GM19463 (cell line): ENCODE measurements around the gene UTP20.
"Not testable (repeated sequence)": the region's sequence is repeated elsewhere in the genome, so short reads cannot be mapped to it uniquely, and the experiment has no call there.

Source experiments
- ATAC-seq: cut with Tn5 transposase; IDR thresholded peaks from one replicate; pipeline ENCODE4 v1.9.1; 2021; ENCODE audit warnings: mild to moderate bottlenecking, moderate library complexity; ENCODE audit not compliant: unreplicated experiment

Gene UTP20

DNA sequence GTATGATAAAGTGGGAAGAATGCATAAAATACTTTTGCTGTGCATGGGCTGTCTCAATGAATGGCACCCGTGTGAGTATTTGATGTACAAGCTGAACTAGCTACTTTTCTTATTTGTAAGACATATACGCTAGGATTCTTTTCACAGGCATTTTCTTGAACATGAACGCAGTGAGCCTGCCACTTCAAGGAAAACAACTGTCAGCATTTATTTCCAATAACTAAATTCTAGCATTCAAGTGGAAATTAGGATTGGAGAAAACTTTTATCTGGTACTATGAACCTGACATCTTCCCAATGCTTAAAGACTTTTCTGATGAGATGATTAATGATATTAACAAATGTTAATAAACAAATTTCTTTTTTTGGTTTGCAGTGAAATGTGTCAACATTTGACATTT, 45.7 kb downstream of the UTP20 start:
- ATAC-seq, result no peak

DNA sequence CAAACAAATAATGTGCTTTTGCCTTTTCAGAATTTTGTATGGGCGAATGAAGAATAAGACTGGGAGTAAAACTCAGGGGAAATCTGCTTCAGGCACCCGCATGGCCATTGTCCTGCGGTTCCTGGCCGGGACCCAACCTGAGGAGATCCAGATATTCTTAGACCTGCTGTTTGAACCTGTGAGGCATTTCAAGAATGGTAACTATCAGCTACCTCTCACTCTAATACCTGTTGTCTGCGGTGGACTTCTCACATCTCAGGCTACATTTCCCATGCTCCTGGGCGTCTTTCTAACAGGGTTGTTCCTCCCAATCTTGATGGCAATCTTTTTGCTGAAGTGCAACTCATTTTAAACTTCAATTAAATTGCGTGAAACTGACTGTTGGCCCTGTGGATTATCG, 47.1 kb downstream of the UTP20 start:
- no peak for ATAC-seq

DNA sequence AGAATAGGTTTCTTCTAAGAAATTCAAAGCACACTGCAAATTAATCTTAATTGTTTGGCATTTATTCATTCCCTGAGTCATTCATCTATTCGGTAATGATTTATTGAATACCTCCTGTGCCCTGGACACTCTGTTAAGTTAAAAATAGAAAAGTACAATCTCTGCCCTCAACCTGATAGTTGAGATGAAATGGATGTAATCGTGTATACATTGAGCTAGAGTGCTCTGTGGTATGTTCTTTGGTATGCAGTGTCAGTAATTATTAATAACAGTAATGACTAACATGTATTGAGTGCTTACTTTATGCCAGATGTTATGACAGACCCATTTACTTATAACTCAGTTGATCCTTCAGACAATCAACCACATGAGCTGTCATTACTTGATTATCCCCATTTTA, 47.6 kb downstream of the UTP20 start:
- no peak for ATAC-seq

DNA sequence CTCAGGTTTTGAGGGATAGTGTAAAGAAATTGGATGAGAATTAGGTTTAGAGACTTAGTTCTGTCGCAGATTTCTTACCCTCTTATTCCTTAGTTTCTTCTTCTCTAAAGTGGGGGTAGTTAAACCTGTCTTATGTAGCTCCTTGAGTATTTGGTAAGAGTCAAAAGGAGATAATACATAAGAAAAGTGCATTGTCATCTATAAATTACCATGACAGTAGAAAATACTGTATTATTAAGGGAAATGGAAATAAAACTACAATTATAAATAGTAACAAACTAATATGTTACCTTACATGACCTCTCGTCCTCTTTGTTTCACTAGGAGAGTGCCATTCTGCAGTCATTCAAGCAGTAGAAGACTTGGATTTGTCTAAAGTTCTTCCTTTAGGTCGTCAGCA, 49.0 kb downstream of the UTP20 start:
- ATAC-seq, result no peak

DNA sequence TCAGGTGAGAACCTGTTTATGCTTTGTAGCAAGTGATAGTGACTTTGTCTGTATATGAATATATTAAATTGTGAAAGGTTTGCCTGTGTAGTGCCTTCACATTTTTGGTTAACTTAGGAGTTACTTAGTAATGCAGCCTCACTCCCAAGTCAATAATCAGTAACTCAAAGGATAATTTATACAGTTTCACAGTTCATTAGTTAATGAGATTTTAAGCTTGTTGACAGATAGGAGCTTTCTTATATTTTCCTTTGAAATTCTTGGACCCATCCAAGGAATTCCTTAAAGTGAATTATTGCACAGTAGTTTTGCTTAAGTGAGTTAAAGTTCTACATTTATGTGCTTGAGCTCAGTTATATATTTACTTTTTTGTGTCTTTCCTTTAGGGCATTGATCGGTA, 50.7 kb downstream of the UTP20 start:
- no peak for ATAC-seq

DNA sequence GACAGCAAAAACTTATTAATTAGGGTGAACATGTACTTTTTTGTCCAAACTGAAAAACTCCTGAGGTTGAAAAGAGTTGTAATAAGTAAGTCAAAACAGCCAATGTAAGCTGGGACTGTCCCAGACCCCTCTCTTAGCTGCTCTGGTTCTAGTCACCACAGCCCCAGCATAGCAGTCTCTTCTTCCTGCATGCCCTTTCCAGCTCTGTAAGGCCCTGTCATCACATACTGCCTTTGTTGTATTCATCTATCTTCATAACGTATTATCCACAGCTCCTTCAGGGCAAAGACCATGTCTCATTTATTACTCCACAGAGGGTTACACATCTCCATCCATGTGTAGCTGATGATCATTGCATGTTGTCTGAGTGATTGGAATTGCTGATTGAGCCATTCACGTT, 56.5 kb downstream of the UTP20 start:
- ATAC-seq, result no peak

DNA sequence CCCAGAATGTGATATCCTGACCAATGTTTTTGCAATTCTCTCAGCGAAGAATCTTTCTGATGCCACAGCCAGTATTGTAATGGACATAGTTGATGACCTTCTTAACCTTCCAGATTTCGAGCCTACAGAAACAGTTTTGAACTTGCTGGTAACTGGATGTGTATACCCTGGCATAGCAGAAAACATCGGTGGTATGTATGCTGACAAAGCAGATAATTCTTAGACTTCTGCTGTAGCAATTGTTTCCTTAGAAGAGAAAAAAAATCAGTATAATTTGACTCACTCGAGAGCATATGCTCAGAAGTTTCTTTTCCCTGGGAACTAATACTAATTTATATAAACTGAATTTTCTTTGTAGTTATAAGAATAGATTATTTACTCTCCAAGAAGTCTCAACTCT, 58.2 kb downstream of the UTP20 start:
- no peak for ATAC-seq

DNA sequence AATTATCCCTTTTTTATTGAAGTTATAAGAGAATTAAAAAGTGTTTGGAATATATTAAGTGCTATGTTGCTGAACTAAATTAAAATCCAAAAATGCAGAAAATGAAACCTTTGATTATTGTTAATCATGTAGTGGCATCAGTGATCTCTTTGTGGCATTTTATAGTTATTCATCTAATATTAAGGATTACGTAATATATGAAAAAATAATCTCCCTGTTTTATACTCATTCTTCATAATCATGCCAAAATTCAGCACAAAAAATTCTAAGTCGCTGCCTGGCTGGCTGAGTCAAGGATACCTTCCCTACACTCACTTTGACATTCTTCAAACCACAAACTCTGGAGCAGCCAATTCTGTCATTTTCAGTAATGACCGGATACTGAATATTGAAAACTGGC, 64.0 kb downstream of the UTP20 start:
- no peak for ATAC-seq

DNA sequence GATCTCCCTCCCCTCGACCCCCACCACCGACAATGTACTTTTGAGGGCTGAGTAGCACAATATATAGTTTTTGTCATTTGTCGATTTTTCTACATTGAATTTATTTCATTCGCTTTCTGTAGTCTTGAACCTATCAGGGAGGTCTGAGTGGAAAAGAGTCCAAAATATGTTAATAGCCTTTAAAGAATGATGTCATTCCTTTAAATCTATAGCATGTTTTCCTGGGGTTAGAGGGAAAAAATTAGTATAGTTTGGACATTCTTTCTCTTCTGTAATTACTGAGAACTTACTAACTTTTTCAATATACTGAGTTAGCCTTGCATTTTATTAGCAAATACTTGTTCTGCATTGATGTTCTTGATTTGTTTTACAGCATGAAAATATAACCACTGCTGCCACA, 71.8 kb downstream of the UTP20 start:
- ATAC-seq, result no peak

DNA sequence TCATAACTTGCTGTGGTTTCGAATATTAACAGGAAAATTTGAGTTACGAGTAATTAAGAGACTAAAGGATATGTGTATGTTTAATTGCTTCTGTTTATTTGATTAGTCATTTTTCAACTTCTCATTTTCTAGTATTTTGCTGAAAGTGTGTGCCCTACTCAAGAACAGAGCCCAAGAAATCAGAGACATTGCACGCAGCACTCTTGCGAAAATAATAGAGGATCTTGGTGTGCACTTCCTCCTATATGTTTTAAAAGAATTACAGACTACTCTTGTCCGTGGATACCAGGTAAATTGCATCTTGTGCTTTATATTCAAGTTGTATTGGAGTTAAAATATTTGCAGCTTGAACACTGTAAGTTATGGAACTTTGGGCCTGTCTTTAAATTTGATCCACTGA, 76.9 kb downstream of the UTP20 start:
- ATAC-seq, result no peak

DNA sequence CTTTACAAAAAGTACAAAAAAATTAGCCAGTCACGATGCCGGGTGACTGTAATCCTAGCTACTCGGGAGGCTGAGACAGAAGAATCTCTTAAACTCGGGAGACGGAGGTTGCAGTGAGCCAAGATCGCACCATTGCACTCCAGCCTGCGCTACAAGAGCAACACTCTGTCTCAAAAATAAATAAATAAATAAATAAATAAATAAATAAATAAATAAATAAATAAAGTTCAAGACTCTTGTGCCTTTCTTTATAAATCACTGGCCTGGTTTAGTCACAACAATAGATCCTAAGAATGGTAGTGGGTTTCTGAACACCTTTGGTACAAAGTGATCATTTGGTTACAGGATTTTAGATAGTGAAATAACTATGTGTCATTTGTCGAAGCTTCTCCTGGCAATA, 81.5 kb downstream of the UTP20 start:
- ATAC-seq, result no peak

DNA sequence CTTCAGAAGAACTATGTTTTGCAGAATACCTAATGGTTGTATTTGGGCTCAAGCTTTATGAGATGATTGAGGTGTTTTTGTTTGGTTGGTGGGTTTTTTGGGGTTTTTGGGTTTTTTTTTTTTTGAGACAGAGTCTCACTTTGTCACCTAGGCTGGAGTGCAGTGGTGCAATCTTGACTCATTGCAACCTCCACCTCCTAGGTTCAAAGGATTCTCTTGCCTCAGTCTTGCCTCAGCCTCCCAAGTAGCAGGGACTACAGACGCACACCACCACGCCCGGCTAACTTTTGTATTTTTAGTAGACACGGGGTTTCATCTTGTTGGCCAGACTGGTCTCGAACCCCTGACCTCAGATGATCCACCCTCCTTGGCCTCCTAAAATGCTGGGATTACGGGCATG, 88.1 kb downstream of the UTP20 start:
- no peak for ATAC-seq

DNA sequence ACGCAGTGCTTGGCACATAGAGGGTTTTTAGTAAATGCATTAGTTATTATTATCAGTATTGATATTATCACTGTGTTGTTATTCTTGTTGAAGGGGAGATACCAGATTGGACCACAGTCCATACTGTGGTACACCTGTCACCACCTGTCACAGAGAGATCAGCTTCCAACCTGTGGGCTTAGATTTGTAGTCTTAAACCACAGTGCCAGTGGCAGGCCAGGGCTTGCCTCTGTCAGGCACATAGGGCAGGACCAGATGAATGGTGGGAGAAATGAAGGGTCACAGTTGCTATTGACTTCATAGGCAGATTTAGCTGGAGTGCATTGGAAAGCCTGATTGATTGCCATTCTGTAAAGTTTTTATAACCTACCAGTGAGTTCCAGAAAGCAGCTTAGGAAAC, 92.5 kb downstream of the UTP20 start:
- ATAC-seq, result no peak

DNA sequence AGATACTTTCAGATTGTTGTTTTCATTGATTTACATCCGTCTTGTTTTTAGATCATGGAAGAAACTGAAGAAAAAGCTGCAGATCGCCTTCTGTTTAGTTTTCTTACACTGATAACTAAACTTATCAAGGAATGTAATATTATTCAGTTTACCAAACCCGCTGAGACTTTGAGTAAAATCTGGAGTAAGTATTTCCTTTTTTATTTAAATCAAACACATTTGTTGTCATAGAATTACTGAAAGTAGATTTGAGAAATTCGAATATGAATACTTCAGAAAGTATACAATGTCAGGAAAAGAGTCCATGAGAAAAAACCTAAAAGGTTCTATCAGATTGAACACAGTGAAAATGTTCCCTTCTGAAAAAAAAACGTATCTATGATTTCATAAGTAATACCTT, 95.7 kb downstream of the UTP20 start:
- no peak for ATAC-seq

DNA sequence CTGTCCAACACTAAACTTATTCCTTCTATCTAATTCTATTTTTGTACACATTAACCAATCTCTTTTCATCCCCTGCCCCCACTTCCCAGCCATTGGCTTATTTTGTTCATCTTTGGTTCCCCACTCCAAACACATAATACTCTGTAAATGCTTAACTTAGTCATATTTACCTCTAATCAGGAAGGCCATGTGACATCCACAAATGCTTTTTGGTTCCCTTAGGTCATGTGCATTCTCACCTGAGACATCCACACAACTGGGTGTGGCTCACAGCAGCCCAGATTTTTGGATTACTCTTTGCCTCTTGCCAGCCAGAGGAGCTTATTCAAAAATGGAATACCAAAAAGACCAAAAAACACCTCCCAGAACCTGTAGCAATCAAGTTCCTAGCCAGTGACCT, 99.2 kb downstream of the UTP20 start:
- ATAC-seq, result no peak

DNA sequence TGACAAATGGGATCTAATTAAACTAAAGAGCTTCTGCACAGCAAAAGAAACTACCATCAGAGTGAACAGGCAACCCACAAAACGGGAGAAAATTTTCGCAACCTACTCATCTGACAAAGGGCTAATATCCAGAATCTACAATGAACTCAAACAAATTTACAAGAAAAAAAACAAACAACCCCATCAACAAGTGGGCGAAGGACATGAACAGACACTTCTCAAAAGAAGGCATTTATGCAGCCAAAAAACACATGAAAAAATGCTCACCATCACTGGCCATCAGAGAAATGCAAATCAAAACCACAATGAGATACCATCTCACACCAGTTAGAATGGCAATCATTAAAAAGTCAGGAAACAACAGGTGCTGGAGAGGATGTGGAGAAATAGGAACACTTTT, 111.3 kb downstream of the UTP20 start:
- not testable (repeated sequence) for ATAC-seq

DNA sequence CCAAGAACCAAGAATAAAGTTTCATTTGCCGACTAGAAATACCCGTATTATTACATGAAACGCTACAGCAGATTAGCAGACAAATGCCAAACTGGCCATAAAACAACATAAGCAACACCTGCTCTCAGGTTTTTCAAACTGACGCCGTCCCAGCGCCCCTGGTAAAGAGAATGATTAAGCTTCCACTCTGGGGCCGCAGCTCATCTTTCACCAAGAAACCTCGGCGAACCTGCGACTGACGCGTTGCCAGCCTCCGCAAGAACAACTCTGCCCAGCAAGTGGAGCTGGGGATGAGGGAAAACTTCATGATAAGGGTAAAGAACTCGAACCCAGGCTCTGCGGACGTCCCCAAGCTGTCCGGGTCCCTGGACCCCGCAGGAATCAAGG, 127.1 kb downstream of the UTP20 start:
- peak; percentile 16 for ATAC-seq

DNA sequence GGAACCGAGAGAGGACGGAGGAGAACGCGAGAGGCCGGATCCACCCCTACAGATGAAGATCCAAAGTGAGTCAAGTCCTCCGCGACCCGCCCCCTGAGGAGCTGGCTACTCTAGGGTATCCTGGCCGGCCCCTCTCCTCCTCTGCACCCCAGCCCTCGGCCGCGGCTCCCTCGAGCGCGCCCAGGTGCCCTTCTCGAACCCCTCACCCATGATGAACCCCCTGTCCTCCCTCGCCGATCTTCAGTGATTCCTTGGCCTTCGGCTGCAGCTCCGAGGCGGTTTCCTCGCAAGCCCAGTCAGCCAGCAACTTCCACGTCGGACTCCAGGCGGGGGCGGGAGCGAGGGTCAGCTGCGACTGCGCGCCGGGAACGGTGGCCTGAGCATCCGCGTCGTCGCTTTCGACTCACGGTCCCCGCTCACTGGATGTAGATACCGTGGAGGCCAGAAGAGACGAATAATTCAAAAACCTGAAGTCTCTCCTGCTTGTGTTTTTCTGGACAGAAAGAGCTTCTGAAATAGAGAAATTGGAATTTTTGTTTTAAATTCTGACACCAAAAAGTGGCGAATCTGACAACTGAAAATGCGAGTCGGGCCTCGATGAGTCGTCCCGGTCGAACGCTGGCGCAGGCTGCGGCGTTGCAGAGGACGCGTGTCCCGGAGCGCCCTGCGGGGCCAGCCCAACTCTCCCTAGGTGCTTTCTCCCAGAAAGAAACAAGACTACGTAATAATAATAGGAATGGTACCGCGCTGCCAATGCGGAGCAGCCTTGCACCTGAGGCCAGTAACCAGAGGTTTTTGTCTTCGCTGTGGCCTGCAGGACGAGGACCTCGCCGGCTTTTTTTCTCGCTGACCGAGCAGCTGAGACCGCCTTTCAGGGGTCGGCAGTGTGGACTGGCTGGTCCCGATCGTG, 127.8 kb downstream of the UTP20 start, which contains the start of gene ARL1:
Gene ARL1, minus strand, starts transcription at position 337 of the 910 bp plus-strand sequence. Its CDS starts 127 bp downstream, at position 210.
- peak; percentile 82 for ATAC-seq

DNA sequence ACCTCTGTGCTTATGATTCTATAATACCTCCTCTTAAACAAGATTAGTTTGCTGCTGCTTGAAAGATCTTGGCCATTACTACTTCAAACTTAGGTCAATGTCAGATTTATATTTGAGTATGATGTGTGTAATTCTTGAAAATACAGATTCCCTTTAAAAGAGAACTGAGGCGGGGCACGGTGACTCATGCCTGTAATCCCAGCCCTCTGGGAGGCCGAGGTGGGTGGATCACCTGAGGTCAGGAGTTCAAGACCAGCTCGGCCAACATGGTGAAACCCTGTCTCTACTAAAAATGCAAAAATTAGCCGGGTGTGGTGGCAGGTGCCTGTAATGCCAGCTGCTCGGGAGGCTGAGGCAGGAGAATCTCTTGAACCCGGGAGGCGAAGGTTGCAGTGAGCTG, 130.3 kb downstream of the UTP20 start:
- not testable (repeated sequence) for ATAC-seq

DNA sequence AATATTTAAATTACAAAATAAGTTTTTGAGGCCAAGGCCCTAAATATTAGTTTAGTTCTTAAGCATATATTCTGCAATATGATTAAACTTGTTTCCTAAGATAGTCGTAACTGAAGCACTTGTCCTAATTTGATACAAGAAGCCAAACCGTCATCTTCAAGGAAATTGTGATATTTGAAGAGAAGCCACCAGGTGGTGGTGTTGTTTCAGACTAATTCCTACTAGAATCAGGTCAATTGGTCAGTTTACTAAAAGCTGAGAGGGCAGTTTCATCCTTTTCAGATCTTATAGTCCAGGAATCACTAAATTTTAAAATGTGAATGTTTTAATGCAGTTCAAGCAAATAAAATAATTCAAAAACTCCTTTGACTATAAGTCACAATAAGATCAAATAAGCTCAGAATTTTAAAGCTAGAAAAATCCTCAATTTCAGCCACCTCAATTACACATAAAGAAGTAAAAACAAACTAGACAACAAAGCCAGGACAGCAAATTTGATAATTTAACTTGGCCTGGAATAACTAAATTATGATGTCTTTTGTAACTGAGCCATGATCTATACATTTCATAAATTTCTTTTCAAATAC, 134.7 kb downstream of the UTP20 start:
- no peak for ATAC-seq

DNA sequence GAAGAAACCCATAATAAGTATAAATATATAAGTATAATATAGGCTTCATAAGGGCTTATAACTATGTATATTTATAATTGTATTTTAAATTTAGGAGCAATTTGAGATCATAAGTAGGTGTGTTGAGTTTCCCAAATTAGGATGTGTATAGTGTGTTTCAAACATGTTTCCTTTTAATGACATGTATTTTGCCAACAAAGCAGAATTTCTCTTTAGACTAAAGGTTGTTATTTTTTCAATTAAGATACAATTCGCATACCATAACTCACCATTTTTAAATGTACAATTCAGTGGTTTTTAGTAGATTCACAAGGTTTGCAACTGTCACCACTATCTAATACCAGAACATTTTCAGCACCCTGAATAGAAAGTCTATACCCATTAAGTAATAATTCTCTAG, 135.3 kb downstream of the UTP20 start:
- no peak for ATAC-seq

DNA sequence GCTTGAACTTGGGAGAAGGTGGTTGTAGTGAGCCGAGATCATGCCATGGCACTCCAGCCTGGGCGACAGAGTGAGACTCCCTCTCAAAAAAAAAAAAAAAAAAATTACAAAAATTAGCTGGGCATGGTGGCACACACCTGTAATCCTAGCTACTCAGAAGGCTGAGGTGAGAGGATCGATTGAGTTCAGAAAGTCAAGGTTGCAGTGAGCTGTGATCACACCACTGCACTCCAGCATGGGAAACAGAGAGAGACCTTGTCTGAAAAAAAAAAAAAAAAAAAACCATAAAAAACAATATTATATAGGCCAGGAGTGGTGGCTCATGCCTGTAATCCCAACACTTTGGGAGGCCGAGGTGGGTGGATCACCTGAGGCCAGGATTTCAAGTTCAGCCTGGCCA, 142.2 kb downstream of the UTP20 start:
- not testable (repeated sequence) for ATAC-seq

DNA sequence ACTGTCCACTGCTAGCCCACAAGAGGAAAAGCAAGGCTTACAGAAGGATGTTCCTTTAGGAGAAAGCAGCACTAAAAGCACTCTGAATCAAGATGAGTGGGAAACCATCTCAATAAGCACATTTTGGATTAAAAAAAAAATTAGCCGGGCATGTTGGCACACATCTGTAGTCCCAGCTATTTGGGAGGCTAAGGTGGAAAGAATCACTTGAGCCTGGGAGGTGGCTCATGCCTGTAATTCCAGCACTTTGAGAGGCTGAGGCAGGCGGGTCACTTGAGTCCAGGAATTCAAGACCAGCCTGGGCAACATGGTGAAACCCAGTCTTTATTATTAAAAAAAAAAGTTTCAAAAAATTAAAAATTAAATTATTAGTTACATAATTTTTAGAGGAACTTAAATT, 144.7 kb downstream of the UTP20 start:
- ATAC-seq, result no peak
